HepG2 (cell line): ENCODE measurements around the gene CD70. TPM values are rescaled to one million over a fixed set of nuclear protein-coding genes. Genes with fewer than 3 reads are reported as not detected.
A peak's percentile ranks its signal among the peaks of the same experiment; 100 is the strongest.

Source experiments
- ATAC-seq: fragments of 200-7000 bp; cut with Tn5 transposase; 3 replicates; pipeline ENCODE4 v1.9.1; 2020; ENCODE audit warnings: mild to moderate bottlenecking, moderate library complexity
- BruUV-seq: library from RNA; stranded (reverse); fragments of 400-500 nt; replicated peaks from 2 replicates; lab custom pipeline; 2021; lab: Mats Ljungman, UMichigan
- CTCF ChIA-PET: fragments of 300-600 bp; formaldehyde crosslinking; extraction: SDS; loops from one replicate; lab custom pipeline; 2021; ENCODE audit warnings: low total read pairs, inconsistent platforms, low intra/inter-chr PET ratio; lab: Yijun Ruan, JAX
- POLR2A ChIA-PET: fragments of 350-600 bp; sonication (Branson Sonifier 250); formaldehyde crosslinking; loops from one replicate; lab custom pipeline; 2020; ENCODE audit warnings: antibody characterized with exemption, inconsistent platforms; lab: Yijun Ruan, JAX
- DNase-seq: peaks from one replicate; pipeline ENCODE4 v3.0.0-alpha.2; 2015; ENCODE audit warnings: low spot score
- FAIRE-seq: peaks from 3 replicates; lab custom pipeline; 2011; peaks lifted over from hg19 to GRCh38; lab: Jason Lieb, UNC
- H2AFZ ChIP-seq: one replicate; pipeline ENCODE4 v1.6.1; 2011; ENCODE audit warnings: low read length, inconsistent platforms
- H3K27ac ChIP-seq: fragments of 300-600 bp; 3 replicates; pipeline ENCODE4 v1.8.0; 2011; ENCODE audit warnings: mixed run types, mild to moderate bottlenecking, mixed read lengths, low read length, inconsistent platforms; ENCODE audit not compliant: insufficient read depth; ENCODE audit errors: extremely low read length
- H3K27me3 ChIP-seq, 2 experiments: fragments of 200-600 bp in 1 of 2; 2 replicates in 1 of 2; 3 replicates in 1 of 2; pipeline versions ENCODE4 v1.6.0 to v1.8.0; 2011; ENCODE audit warnings: low read length in 2 of 2, mild to moderate bottlenecking in 2 of 2, moderate library complexity in 2 of 2, inconsistent platforms in 1 of 2; ENCODE audit not compliant: insufficient read depth in 2 of 2, control insufficient read depth in 1 of 2
- H3K36me3 ChIP-seq, 2 experiments: fragments of 200-600 bp in 1 of 2; replicated peaks in 1 of 2; 2 replicates in 1 of 2; 3 replicates in 1 of 2; pipeline versions ENCODE4 v1.5.1 to v1.8.0; 2011; ENCODE audit warnings: low read length in 2 of 2, inconsistent platforms in 1 of 2; ENCODE audit not compliant: insufficient read depth in 2 of 2, control insufficient read depth in 1 of 2
- H3K4me1 ChIP-seq: 2 replicates; pipeline ENCODE4 v1.5.1; 2012; ENCODE audit warnings: low read length, inconsistent platforms; ENCODE audit not compliant: insufficient read depth
- H3K4me2 ChIP-seq: 2 replicates; pipeline ENCODE4 v1.6.0; 2011; ENCODE audit warnings: low read depth, low read length, inconsistent platforms
- H3K4me3 ChIP-seq, 3 experiments: fragments of 200-600 bp in 1 of 3; sonication (generic), shearing (Covaris generic) in 1 of 3; replicated peaks in 1 of 3; 2 replicates each; pipeline ENCODE4 v1.5.1; 2011 to 2016; ENCODE audit warnings: low read length in 3 of 3, inconsistent platforms in 2 of 3, low read depth in 2 of 3, mild to moderate bottlenecking in 2 of 3, control low read depth in 1 of 3, mixed read lengths in 1 of 3; ENCODE audit not compliant: insufficient read depth in 1 of 3
- H3K79me2 ChIP-seq: one replicate; pipeline ENCODE4 v1.6.1; 2011; ENCODE audit warnings: low read length, inconsistent platforms; ENCODE audit not compliant: insufficient read depth
- H3K9ac ChIP-seq: 2 replicates; pipeline ENCODE4 v1.6.0; 2011; ENCODE audit warnings: mild to moderate bottlenecking, low read depth, low read length, inconsistent platforms; ENCODE audit not compliant: insufficient read depth
- H3K9me3 ChIP-seq: 2 replicates; pipeline ENCODE4 v1.5.1; 2012; ENCODE audit warnings: mild to moderate bottlenecking, low read length
- H4K20me1 ChIP-seq: 2 replicates; pipeline ENCODE4 v1.6.0; 2011; ENCODE audit warnings: inconsistent platforms, mild to moderate bottlenecking, low read length, moderate library complexity; ENCODE audit not compliant: insufficient read depth
- HINFP ChIP-seq: sonication (generic); formaldehyde crosslinking; IDR thresholded peaks from 2 replicates; pipeline ENCODE4 v1.4.0; 2020; ENCODE audit warnings: low read depth, mild to moderate bottlenecking, missing genetic modification reagents
- HNRNPK ChIP-seq: fragments of 200-400 bp; formaldehyde crosslinking; IDR thresholded peaks from 2 replicates; pipeline ENCODE4 v1.6.1; 2018; ENCODE audit warnings: low read length, low read depth, moderate library complexity, mild to moderate bottlenecking; ENCODE audit not compliant: poor library complexity, severe bottlenecking
- MYNN ChIP-seq: sonication (generic); formaldehyde crosslinking; IDR thresholded peaks from 2 replicates; pipeline ENCODE4 v1.4.0; 2020; ENCODE audit warnings: mild to moderate bottlenecking, low read depth, missing genetic modification reagents
- SMARCC2 ChIP-seq: fragments of 450-650 bp; IDR thresholded peaks from 2 replicates; pipeline ENCODE4 v1.6.1; 2017; ENCODE audit warnings: antibody characterized with exemption, mild to moderate bottlenecking
- ZNF292 ChIP-seq: sonication (generic); formaldehyde crosslinking; IDR thresholded peaks from 2 replicates; pipeline ENCODE4 v1.8.1; 2022; ENCODE audit warnings: mild to moderate bottlenecking, low read depth, missing genetic modification reagents, borderline replicate concordance
- ZNF512 ChIP-seq: sonication (generic); formaldehyde crosslinking; IDR thresholded peaks from 2 replicates; pipeline ENCODE4 v1.4.0; 2020; ENCODE audit warnings: mild to moderate bottlenecking, missing genetic modification reagents
- ZNF619 ChIP-seq: sonication (generic); formaldehyde crosslinking; IDR thresholded peaks from 2 replicates; pipeline ENCODE4 v1.4.0; 2020; ENCODE audit warnings: mild to moderate bottlenecking, missing genetic modification reagents
- ZNF891 ChIP-seq: sonication (generic); formaldehyde crosslinking; IDR thresholded peaks from 2 replicates; pipeline ENCODE4 v1.5.0; 2020; ENCODE audit warnings: mild to moderate bottlenecking, missing genetic modification reagents
- in situ Hi-C: cut with HindIII; loops from 2 replicates; pipeline ENCODE4 v1.10.0; 2017; ENCODE audit warnings: low pct_unique_long_range_greater_than_20kb; ENCODE audit not compliant: extremely low pct_ligation_motif_present
- intact Hi-C: fragments of 100-400 bp; cut with micrococcal nuclease; formaldehyde crosslinking; loops from one replicate; pipeline ENCODE4 v1.10.0; 2022; ENCODE audit not compliant: unreplicated experiment
- polyA plus RNA-seq, 8 experiments: library from polyadenylated mRNA; depleted of rRNA in 3 of 8; stranded (reverse) in 7 of 8; unstranded in 1 of 8; fragments of >200 nt; fragmentation: Illumina TruSeq in 4 of 8; extraction: Trizol in 4 of 8; gene quantifications; 2 replicates each; pipeline versions ENCODE4 v1.2.1 to v1.2.3, GENCODE V29; 2011 to 2016; ENCODE audit warnings: low read depth in 4 of 8, missing spikeins in 1 of 8, mixed read lengths in 1 of 8; ENCODE audit not compliant: insufficient read depth in 1 of 8
- total RNA-seq, 5 experiments: library from RNA; depleted of rRNA; stranded (reverse); fragments of >200 nt; fragmentation: Illumina TruSeq; extraction: Trizol; gene quantifications; 2 replicates each; pipeline ENCODE4 v1.2.3, GENCODE V29; 2016; ENCODE audit warnings: low read depth in 1 of 5

The CD70 gene
- total and polyA plus RNA-seq, 2 of the 13 experiments (the other 11 are each of a cell fraction or from before 2014, with no cell fraction given), result 0.13 TPM; not detected in 1

DNA sequence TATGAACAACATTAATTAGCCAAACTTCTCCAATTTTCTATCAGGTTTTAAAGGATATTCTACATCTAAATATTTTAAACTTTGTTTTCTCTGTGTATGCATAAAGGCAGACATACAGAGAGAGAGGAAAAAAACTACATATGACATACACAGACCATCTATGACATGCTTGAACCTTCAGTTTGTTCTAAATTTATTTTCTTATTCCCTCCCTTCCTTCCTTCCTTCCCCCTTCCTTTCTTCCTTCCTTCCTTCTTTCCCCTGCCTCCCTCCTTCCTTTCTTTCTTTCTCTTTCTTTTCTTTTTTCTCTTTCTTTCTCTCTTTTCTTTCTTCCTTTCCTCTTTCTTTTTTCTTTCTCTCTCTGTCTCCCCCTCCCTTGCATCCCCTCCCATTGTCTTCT lies 35.8 kb upstream of the CD70 start:
- no peak overlapping the region for H2AFZ ChIP-seq
- H3K4me1 ChIP-seq, result no peaks in the 10 kb centered on the region
- H3K9me3 ChIP-seq, result peaks cover 10% of the 10 kb centered on the region
- no peak for ATAC-seq
- no peak for FAIRE-seq
- ChIA-PET POLR2A (no interaction called here), CTCF (no interaction called here)
- H3K79me2 ChIP-seq, result no peaks in the 10 kb centered on the region
- no peaks in the 10 kb centered on the region for H4K20me1 ChIP-seq
- H3K27me3 ChIP-seq, result no peaks in the 10 kb centered on the region; a peak in 1 of 5 replicates
- H3K27ac ChIP-seq, result no peak overlapping the region
- no peak overlapping the region for H3K4me2 ChIP-seq
- intact Hi-C loops, result no loop called here
- no TSS peak for BruUV-seq
- in situ Hi-C loops, result loop anchor here (25.0 kb wide), 1 partner anchor 236 kb away; no protein-coding TSS in a partner anchor
- TF ChIP-seq SMARCC2 (no peak), ZNF292 (CRISPR knock-in tag) (no peak), HINFP (CRISPR knock-in tag) (no peak), ZNF512 (no peak), ZNF619 (CRISPR knock-in tag) (no peak), HNRNPK (peak; percentile 61), MYNN (CRISPR knock-in tag) (no peak), ZNF891 (CRISPR knock-in tag) (no peak)
- H3K4me3 ChIP-seq, result no peak overlapping the region
- DNase-seq, result no peak
- H3K9ac ChIP-seq, result no peak overlapping the region
- no peaks in the 10 kb centered on the region for H3K36me3 ChIP-seq
